ENCODE measurements around the gene FGG. TPM values are rescaled to one million over a fixed set of nuclear protein-coding genes. Genes with fewer than 3 reads are reported as not detected.

FGG gene
- total and polyA plus RNA-seq, 11 donors, result 0.35 to 1.0 (median 0.50) TPM; not detected in 8

DNA sequence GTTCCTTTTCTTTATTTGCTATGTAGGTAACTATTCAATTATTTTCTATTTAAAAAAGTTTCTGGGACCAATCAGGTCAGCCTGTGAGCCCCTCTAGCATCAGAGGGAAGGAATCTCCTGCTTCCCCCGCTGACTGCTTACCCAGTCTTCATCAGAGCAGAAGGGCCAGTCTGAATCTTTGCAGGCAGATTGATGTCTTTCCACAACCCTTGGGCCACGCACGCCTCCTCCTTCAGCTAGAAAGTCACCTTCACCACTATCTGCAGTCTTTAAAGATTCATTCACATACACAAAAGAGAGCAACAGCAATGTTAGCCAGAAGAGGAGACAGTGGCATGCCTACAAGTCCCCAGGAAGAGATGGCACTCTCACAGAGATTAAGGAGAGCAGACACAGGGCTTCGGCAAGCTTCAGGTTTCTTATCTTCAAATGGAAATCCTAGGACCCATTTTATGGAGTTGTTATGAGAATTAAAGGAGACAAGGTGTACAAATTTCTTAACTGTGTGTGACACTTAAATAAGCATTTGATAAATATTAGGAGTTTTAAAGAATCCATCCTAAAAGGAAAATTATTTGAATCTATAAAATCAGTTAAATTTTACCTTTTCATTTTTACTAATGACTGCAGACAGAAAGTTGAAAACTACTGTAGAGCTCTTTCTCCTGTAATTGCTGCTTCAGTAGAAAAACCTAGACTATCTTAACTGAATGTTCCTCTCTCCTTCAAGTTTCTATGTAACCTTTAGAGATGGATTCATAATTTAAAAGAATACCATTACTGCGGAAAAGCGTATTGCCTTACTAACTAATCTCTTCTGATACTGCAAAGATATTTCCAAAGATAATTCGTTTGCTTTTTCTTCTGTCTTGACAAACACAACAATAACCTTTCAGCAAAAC, 22.9 kb downstream of the FGG start:
- Histone ChIP-seq H3K27me3 (peaks cover 0 to 21% (median 4%) of the 10 kb centered on the region in 9 donors), H3K4me1 (no peaks in the 10 kb centered on the region), H3K4me3 (no peak overlapping the region), H3K9me3 (no peaks in the 10 kb centered on the region), H3K36me3 (no peaks in the 10 kb centered on the region), H3K27ac (no peak overlapping the region)
- intact Hi-C loops (cut with DNase I), result no loop called here
- no peak for ATAC-seq
- WGBS, 4 donors, result 56 to 70% (median 68%) methylated on average over 7 of the region's 7 CpGs
- TF ChIP-seq, protein P1, sequence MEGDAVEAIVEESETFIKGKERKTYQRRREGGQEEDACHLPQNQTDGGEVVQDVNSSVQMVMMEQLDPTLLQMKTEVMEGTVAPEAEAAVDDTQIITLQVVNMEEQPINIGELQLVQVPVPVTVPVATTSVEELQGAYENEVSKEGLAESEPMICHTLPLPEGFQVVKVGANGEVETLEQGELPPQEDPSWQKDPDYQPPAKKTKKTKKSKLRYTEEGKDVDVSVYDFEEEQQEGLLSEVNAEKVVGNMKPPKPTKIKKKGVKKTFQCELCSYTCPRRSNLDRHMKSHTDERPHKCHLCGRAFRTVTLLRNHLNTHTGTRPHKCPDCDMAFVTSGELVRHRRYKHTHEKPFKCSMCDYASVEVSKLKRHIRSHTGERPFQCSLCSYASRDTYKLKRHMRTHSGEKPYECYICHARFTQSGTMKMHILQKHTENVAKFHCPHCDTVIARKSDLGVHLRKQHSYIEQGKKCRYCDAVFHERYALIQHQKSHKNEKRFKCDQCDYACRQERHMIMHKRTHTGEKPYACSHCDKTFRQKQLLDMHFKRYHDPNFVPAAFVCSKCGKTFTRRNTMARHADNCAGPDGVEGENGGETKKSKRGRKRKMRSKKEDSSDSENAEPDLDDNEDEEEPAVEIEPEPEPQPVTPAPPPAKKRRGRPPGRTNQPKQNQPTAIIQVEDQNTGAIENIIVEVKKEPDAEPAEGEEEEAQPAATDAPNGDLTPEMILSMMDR (IDR thresholded peaks at IDR 0.05), result no peak
- TF ChIP-seq POLR2A (IDR thresholded peaks at IDR 0.05), result no peak
- no peak for DNase-seq

- ATAC-seq (no peak), DNase-seq (no peak)
- intact Hi-C loops (cut with DNase I), result no loop called here
- H3K27me3 ChIP-seq, result peaks cover 0 to 21% (median 4%) of the 10 kb centered on the region in 9 donors
- 76 to 93% (median 88%) methylated on average over 2 of the region's 2 CpGs for WGBS, 4 donors
- no peak overlapping the region for H3K4me3 ChIP-seq
- H3K9me3 ChIP-seq, result no peaks in the 10 kb centered on the region
- no peak for TF ChIP-seq POLR2A (IDR thresholded peaks at IDR 0.05)
- TF ChIP-seq, protein P1 (IDR thresholded peaks at IDR 0.05), result no peak
- H3K36me3 ChIP-seq, result no peaks in the 10 kb centered on the region
- H3K27ac ChIP-seq, result no peak overlapping the region
- H3K4me1 ChIP-seq, result no peaks in the 10 kb centered on the region
Measured at GRCh38 chr4:154588198-154588597, 24.3 kb downstream of the FGG start.

DNA sequence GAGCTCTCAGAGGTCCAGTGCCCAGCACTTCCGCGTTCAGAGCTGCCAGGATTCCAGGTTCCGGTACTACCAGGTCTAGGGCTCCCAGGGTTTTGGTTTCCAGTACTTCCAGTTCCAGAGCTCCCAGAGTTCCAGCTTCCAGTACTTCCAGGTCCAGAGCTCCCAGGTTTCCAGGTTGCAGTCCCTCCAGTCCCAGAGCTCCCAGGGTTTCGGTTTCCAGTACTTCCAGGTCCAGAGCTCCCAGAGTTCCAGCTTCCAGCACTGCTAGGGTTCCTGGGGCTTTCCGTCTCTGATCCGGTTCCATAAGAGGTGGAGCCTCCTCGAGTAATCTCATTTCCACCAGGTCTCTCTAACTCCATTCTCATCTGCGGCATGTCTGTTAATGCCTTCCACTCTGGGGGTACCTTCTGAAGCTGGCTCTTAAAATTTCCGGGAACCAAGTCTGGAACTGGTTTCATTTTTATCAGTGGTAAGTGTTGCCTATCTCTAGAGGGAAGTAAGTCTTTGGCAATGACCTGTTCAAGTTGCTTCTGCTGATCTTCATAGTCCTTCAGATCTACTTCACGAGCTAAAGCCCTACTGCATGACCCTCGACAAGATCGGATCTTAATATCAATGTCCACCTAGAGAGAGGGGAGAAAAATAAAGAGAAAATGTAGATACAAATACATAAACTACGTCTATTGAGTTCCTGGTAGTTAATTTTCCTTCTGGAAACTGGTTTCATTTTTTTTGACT, 26.0 kb downstream of the FGG start:
- no peak for TF ChIP-seq POLR2A (IDR thresholded peaks at IDR 0.05)
- TF ChIP-seq, protein P1 (IDR thresholded peaks at IDR 0.05), result no peak
- no peaks in the 10 kb centered on the region for H3K36me3 ChIP-seq
- no peaks in the 10 kb centered on the region for H3K4me1 ChIP-seq
- no peak overlapping the region for H3K27ac ChIP-seq
- no peaks in the 10 kb centered on the region for H3K9me3 ChIP-seq
- ATAC-seq, result no peak
- 81 to 87% (median 86%) methylated on average over 13 of the region's 13 CpGs for WGBS, 4 donors
- no peak overlapping the region for H3K4me3 ChIP-seq
- H3K27me3 ChIP-seq, result peaks cover 0 to 21% (median 4%) of the 10 kb centered on the region in 9 donors
- intact Hi-C loops (cut with DNase I), result no loop called here
- DNase-seq, result no peak

DNA sequence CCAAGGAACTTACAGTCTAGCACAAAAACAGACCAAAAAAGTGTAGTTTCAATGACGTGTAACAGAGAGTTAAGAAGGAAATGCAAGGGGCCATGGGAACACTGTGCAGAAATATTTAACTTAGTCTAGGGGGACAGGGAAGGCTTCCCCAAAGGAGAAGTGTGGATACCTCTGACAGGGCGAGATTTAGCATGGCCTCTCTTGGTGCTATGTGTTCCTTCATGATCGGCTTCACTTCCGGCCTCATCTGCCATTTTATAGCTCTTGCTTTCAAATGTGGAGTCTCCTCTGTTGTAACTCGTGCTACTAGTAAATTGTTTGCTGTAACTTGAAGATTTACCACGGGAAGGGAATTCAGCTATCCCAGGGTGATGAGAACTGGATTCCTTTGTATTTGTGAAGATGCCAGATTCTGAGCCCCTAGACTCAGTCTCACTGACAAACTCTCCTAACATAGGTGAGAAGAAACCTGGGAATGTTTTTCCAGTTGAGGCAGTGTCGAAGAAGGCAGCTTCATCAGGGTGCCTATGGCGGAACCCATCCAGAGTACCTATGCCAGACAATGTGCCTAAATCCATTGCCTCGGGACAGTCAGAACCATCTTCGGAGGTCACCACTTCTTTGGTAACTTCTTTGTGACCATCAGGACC, 27.0 kb downstream of the FGG start:
- H3K36me3 ChIP-seq, result no peaks in the 10 kb centered on the region
- ATAC-seq (no peak), DNase-seq (no peak)
- H3K4me3 ChIP-seq, result no peak overlapping the region
- intact Hi-C loops (cut with DNase I), result no loop called here
- TF ChIP-seq, protein P1 (IDR thresholded peaks at IDR 0.05), result no peak
- no peak for TF ChIP-seq POLR2A (IDR thresholded peaks at IDR 0.05)
- H3K27me3 ChIP-seq, result peaks cover 0 to 15% (median 0%) of the 10 kb centered on the region in 9 donors
- no peak overlapping the region for H3K27ac ChIP-seq
- no peaks in the 10 kb centered on the region for H3K4me1 ChIP-seq
- H3K9me3 ChIP-seq, result no peaks in the 10 kb centered on the region
- 83 to 87% (median 84%) methylated on average over 10 of the region's 10 CpGs for WGBS, 4 donors

All from heart left ventricle (tissue), 16 donors.